ENCODE data around the gene CSAG2.

DNA sequence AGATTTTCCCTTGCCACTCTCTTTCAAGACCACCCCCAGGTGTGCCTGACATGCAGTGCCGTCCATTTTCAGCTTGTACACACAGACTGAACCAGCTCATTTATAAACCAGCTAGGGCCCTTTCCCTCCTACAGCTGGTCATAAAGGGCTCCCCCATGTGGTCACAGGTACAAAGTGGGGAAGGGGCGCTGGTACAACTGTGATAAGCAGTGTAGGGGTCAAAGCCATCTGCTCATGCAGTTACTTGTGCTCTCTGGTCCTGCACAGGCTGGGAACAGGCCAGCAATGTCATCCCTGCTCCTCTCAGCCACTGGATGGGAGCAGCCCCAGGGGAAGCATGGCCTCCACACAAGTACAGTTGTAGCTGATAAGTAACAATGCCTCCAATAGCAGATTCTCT is 50.8 kb downstream of the CSAG2 start:
- TF ChIP-seq, protein P1, sequence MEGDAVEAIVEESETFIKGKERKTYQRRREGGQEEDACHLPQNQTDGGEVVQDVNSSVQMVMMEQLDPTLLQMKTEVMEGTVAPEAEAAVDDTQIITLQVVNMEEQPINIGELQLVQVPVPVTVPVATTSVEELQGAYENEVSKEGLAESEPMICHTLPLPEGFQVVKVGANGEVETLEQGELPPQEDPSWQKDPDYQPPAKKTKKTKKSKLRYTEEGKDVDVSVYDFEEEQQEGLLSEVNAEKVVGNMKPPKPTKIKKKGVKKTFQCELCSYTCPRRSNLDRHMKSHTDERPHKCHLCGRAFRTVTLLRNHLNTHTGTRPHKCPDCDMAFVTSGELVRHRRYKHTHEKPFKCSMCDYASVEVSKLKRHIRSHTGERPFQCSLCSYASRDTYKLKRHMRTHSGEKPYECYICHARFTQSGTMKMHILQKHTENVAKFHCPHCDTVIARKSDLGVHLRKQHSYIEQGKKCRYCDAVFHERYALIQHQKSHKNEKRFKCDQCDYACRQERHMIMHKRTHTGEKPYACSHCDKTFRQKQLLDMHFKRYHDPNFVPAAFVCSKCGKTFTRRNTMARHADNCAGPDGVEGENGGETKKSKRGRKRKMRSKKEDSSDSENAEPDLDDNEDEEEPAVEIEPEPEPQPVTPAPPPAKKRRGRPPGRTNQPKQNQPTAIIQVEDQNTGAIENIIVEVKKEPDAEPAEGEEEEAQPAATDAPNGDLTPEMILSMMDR (conservative IDR thresholded peaks at IDR 0.05) = peak; percentile 24
- TF ChIP-seq ZFX (IDR thresholded peaks at IDR 0.05) = no peak

Data from C4-2B (cell line).